Thyroid gland (tissue), 4 donors: Measurements from ENCODE around the gene TAP2.

Experiments used
- CTCF ChIP-seq, 6 experiments: fragments of 200-600 bp in 3 of 6; fragments of 450-650 bp in 3 of 6; sonication (generic) in 3 of 6; IDR thresholded peaks; one replicate each; pipeline ENCODE4 v1.5.1; 2016 to 2019; ENCODE audit warnings: antibody characterized with exemption in 6 of 6, mild to moderate bottlenecking in 2 of 6, inconsistent platforms in 1 of 6, moderate library complexity in 1 of 6
- POLR2A ChIP-seq, 2 donors: fragments of 450-650 bp; IDR thresholded peaks; one replicate each; pipeline ENCODE4 v1.6.1; 2017; ENCODE audit warnings: antibody characterized with exemption in 2 of 2, mild to moderate bottlenecking in 2 of 2, moderate library complexity in 1 of 2

DNA sequence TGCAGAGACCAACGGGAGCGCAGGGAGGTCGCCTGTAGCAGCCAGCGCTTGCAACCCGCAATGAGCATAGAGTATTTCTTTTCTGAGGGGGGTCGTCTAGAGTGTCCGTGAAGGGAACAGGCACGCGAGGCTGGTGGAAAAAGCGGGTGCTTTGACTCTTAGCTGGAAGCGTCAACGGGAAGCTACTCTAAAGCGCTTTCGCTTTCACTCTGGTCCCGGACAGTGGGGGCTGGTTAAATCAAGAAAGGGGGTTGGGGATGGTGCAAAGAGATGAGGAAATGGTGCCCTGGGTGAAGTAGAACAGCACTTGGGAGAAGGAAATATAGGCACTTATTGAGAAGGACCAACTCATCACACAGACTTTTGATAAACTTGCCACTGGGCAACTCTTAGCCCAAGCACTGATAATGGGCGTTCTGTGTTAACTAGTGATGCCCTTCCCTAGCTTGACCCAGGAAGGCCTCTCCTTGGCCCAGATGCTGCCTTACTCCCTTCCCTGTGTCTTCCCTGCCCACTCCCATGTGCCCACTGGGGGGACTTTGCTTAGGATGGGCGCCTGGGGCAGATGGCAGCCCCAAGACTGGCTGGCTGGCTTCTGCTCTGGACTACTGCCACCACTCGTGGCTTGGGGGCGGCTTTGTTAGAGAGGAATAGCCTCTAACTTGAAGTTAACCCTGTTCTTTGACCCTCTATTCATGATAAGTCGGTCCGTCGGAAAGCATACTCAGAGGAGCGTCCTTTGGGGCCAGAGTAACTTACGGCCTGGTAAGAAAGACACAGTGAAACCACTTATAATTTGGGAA is 16.0 kb upstream of the TAP2 start:
- TF ChIP-seq CTCF (IDR thresholded peaks at IDR 0.05): no peak
- no peak for TF ChIP-seq POLR2A (IDR thresholded peaks at IDR 0.05)
